ENCODE results near the gene ZKSCAN1.
"Not testable (repeated sequence)": the region's sequence is repeated elsewhere in the genome, so short reads cannot be mapped to it uniquely, and the experiment has no call there.

Gene ZKSCAN1

DNA sequence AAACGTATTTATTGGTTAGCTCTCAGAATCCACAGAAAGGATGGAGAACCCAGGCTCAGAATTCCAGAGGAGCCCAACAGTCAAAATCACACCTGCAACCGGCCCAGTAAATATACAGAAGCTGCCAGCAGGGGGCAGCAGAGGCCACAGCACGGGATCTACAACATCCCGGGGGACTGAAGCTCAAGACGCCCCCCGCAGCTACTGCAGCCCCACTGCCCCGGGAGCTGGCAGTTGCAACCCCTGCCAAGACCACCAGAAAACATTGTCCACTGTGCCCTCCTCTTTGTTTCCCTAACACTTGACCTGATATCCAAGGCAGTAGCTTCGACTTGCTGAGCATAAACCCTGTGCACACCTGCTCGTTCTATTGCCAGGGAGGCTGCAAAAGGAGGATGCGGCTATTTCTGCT, 35.6 kb upstream of the ZKSCAN1 start:
- not testable (repeated sequence) for H3K27ac ChIP-seq (replicated peaks); H3K27me3 ChIP-seq (ENCODE audit: insufficient read depth, poor library complexity, severe bottlenecking); H3K4me3 ChIP-seq (replicated peaks; ENCODE audit: insufficient read depth, low read length)
- TF ChIP-seq, protein P1, sequence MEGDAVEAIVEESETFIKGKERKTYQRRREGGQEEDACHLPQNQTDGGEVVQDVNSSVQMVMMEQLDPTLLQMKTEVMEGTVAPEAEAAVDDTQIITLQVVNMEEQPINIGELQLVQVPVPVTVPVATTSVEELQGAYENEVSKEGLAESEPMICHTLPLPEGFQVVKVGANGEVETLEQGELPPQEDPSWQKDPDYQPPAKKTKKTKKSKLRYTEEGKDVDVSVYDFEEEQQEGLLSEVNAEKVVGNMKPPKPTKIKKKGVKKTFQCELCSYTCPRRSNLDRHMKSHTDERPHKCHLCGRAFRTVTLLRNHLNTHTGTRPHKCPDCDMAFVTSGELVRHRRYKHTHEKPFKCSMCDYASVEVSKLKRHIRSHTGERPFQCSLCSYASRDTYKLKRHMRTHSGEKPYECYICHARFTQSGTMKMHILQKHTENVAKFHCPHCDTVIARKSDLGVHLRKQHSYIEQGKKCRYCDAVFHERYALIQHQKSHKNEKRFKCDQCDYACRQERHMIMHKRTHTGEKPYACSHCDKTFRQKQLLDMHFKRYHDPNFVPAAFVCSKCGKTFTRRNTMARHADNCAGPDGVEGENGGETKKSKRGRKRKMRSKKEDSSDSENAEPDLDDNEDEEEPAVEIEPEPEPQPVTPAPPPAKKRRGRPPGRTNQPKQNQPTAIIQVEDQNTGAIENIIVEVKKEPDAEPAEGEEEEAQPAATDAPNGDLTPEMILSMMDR (IDR thresholded peaks at IDR 0.05; ENCODE audit: insufficient read depth, low read length) = peak; percentile 2
- DNase-seq (ENCODE audit: low read depth in 1 of 2, low spot score in 1 of 2) = peak in 1 of 2 experiments; percentile 26

- not testable (repeated sequence) for H3K27me3 ChIP-seq (ENCODE audit: insufficient read depth, poor library complexity, severe bottlenecking); DNase-seq (ENCODE audit: low read depth in 1 of 2, low spot score in 1 of 2); H3K4me3 ChIP-seq (replicated peaks; ENCODE audit: insufficient read depth, low read length); H3K27ac ChIP-seq (replicated peaks)
Observed at GRCh38 chr7:99980448-99980872, 34.9 kb upstream of the ZKSCAN1 start.

DNA sequence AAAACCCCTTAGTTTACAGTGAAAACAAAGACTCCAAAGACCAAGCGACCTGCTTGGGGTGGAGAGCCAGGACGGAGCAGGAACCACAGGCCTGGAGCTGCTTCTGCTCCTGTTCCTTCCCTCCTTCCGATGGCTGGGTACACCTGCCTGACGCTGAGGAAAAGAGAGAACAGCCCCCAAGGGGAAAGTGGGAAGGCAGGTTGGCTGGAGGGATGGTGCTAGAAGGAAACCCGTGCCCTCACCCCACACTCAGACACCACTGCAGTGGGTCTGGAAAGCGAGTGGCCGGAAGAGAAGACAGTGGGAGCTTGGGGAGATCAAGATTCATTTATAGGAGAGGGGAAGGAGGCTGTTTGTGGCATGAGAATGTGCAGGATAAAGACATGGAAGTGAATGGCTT, 34.3 kb upstream of the ZKSCAN1 start:
- not testable (repeated sequence) for H3K27ac ChIP-seq (replicated peaks); H3K27me3 ChIP-seq (ENCODE audit: insufficient read depth, poor library complexity, severe bottlenecking); H3K4me3 ChIP-seq (replicated peaks; ENCODE audit: insufficient read depth, low read length); DNase-seq (ENCODE audit: low read depth in 1 of 2, low spot score in 1 of 2)

DNA sequence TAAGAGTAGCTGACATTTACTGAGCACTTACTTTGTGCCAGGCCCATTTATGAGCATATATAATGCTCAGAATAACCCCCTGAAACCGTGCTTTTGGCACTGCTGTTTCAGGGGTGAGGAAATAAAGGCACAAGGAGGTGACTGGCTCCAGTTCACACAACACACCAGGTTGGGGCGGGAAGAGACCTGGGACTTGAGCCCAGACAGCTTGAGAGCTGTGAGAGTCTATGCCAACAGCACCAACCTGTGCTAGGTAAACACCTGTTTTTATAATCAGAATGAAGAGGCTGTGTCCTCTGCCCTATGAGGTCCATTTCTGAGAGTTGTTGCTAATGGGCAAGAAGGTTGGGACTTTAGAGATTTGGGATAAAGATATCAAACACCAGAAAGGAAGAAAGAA, 30.8 kb upstream of the ZKSCAN1 start:
- TF ChIP-seq, protein P2, sequence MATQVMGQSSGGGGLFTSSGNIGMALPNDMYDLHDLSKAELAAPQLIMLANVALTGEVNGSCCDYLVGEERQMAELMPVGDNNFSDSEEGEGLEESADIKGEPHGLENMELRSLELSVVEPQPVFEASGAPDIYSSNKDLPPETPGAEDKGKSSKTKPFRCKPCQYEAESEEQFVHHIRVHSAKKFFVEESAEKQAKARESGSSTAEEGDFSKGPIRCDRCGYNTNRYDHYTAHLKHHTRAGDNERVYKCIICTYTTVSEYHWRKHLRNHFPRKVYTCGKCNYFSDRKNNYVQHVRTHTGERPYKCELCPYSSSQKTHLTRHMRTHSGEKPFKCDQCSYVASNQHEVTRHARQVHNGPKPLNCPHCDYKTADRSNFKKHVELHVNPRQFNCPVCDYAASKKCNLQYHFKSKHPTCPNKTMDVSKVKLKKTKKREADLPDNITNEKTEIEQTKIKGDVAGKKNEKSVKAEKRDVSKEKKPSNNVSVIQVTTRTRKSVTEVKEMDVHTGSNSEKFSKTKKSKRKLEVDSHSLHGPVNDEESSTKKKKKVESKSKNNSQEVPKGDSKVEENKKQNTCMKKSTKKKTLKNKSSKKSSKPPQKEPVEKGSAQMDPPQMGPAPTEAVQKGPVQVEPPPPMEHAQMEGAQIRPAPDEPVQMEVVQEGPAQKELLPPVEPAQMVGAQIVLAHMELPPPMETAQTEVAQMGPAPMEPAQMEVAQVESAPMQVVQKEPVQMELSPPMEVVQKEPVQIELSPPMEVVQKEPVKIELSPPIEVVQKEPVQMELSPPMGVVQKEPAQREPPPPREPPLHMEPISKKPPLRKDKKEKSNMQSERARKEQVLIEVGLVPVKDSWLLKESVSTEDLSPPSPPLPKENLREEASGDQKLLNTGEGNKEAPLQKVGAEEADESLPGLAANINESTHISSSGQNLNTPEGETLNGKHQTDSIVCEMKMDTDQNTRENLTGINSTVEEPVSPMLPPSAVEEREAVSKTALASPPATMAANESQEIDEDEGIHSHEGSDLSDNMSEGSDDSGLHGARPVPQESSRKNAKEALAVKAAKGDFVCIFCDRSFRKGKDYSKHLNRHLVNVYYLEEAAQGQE (IDR thresholded peaks at IDR 0.05; ENCODE audit: insufficient replicate concordance, low read depth) = no peak
- no peak for TF ChIP-seq POLR2AphosphoS5 (IDR thresholded peaks at IDR 0.05; ENCODE audit: low read depth)
- no peak for TF ChIP-seq SPI1 (IDR thresholded peaks at IDR 0.05; ENCODE audit: borderline replicate concordance, low read depth)
- DNase-seq (ENCODE audit: low read depth in 1 of 2, low spot score in 1 of 2) = no peak
- H3K4me3 ChIP-seq (replicated peaks; ENCODE audit: insufficient read depth, low read length) = no peak overlapping the region
- no peak overlapping the region for H3K27ac ChIP-seq (replicated peaks)
- H3K27me3 ChIP-seq (ENCODE audit: insufficient read depth, poor library complexity, severe bottlenecking) = no peaks in the 10 kb centered on the region

- H3K27ac ChIP-seq (replicated peaks); H3K27me3 ChIP-seq (ENCODE audit: insufficient read depth, poor library complexity, severe bottlenecking); DNase-seq (ENCODE audit: low read depth in 1 of 2, low spot score in 1 of 2); H3K4me3 ChIP-seq (replicated peaks; ENCODE audit: insufficient read depth, low read length): not testable (repeated sequence)
Observed at GRCh38 chr7:99987306-99987705, 28.1 kb upstream of the ZKSCAN1 start.

- no peak for TF ChIP-seq POLR2AphosphoS5 (IDR thresholded peaks at IDR 0.05; ENCODE audit: low read depth)
- TF ChIP-seq, protein P1 (IDR thresholded peaks at IDR 0.05; ENCODE audit: insufficient read depth, low read length) = no peak
- TF ChIP-seq, protein P2 (IDR thresholded peaks at IDR 0.05; ENCODE audit: insufficient replicate concordance, low read depth) = no peak
- no peak for TF ChIP-seq SPI1 (IDR thresholded peaks at IDR 0.05; ENCODE audit: borderline replicate concordance, low read depth)
- no peak for TF ChIP-seq GABPA (IDR thresholded peaks at IDR 0.05; ENCODE audit: low read depth)
- no peak overlapping the region for H3K27ac ChIP-seq (replicated peaks)
- no peaks in the 10 kb centered on the region for H3K27me3 ChIP-seq (ENCODE audit: insufficient read depth, poor library complexity, severe bottlenecking)
- no peak overlapping the region for H3K4me3 ChIP-seq (replicated peaks; ENCODE audit: insufficient read depth, low read length)
- no peak for DNase-seq (ENCODE audit: low read depth in 1 of 2, low spot score in 1 of 2)
Observed at GRCh38 chr7:99987846-99988245, 27.6 kb upstream of the ZKSCAN1 start.
